ENCODE data around the gene UNC5CL.

Gene UNC5CL

DNA sequence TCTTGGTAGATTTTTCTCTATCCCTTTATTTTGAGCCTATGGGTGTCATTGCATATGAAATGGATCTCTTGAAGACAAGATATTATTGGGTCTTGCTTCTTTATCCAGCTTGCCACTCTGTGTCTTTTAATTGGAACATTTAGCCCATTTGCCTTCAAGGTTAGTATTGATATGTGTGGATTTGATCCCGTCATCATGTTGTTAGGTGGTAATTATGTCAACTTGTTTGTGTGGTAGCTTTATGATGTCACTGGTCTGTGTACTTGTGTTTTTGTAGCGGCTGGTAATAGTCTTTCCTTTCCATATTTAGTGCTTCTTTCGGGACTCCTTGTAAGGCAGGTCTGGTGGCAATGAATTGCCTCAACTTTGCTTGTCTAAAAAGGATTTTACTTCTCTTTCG is 61.9 kb downstream of the UNC5CL start:
- no peak for TF ChIP-seq CTCF (IDR thresholded peaks at IDR 0.05; ENCODE audit: low read depth, low read length, missing control alignments)
- no peak for DNase-seq (ENCODE audit: low read depth)
- no peak overlapping the region for H3K4me3 ChIP-seq (ENCODE audit: low read depth, low read length)

Data from GM12864 (cell line).